Right lobe of liver (tissue), 6 donors: Measurements from ENCODE around the gene CYP27B1. TPM values are rescaled to one million over a fixed set of nuclear protein-coding genes. Genes with fewer than 3 reads are reported as not detected.
"Not testable (repeated sequence)": the region's sequence is repeated elsewhere in the genome, so short reads cannot be mapped to it uniquely, and the experiment has no call there.

Source experiments
- ATAC-seq, 4 donors: fragments of 200-7000 bp; cut with Tn5 transposase; one replicate each; pipeline ENCODE4 v1.9.1; 2020; ENCODE audit warnings: mild to moderate bottlenecking in 4 of 4, moderate library complexity in 4 of 4
- DNase-seq, 3 donors: peaks; one replicate each; pipeline ENCODE4 v3.0.0-alpha.2; 2020
- H3K27ac ChIP-seq, 3 donors: fragments of 200-600 bp; one replicate each; pipeline ENCODE4 v1.8.0; 2022
- H3K27me3 ChIP-seq, 2 donors: fragments of 200-600 bp; one replicate each; pipeline ENCODE4 v1.8.0; 2022
- H3K36me3 ChIP-seq, 4 donors: fragments of 200-600 bp; sonication (generic) in 1 of 4; one replicate each; pipeline versions ENCODE4 v1.5.1 to v1.8.0; 2017 to 2022; ENCODE audit warnings: control low read depth in 1 of 4
- H3K4me1 ChIP-seq, 4 donors: fragments of 200-600 bp; sonication (generic) in 1 of 4; one replicate each; pipeline versions ENCODE4 v1.5.1 to v1.8.0; 2017 to 2022; ENCODE audit warnings: control low read depth in 1 of 4
- H3K4me3 ChIP-seq, 3 donors: fragments of 200-600 bp; one replicate each; pipeline ENCODE4 v1.8.0; 2022
- H3K9me3 ChIP-seq, 4 donors: fragments of 200-600 bp; sonication (generic) in 1 of 4; one replicate each; pipeline versions ENCODE4 v1.5.1 to v1.8.0; 2017 to 2022; ENCODE audit warnings: control low read depth in 1 of 4
- POLR2A ChIP-seq: fragments of 450-650 bp; IDR thresholded peaks from one replicate; pipeline ENCODE4 v1.6.1; 2017; ENCODE audit warnings: antibody characterized with exemption, mild to moderate bottlenecking
- WGBS: methylation state at CpG from one replicate; pipeline ENCODE4 v1.1.6; 2018; ENCODE audit warnings: low coverage, low lambda C conversion rate; ENCODE audit not compliant: insufficient coverage; ENCODE audit errors: missing lambda C conversion rate; 5-methylcytosine and 5-hydroxymethylcytosine counted together
- intact Hi-C, 2 donors: fragments of 100-400 bp; cut with DNase I; formaldehyde crosslinking; loops; one replicate each; pipeline versions ENCODE4 v1.11.2 to v1.14.1; 2022
- total RNA-seq, 6 experiments: library from RNA; depleted of rRNA in 2 of 6; stranded (reverse); fragments of >200 nt in 2 of 6; fragmentation: NEBNext Ultra II Directional in 3 of 6; extraction: Animal tissue kit (Norgen Biotek cat#: 25700) in 3 of 6; gene quantifications; one replicate each; pipeline versions ENCODE4 v1.1.0 to v1.2.4, GENCODE V29; 2016 to 2023
- TF ChIP-seq, protein P1 (sequence below), 4 donors: fragments of 200-600 bp in 3 of 4; fragments of 450-650 bp in 1 of 4; IDR thresholded peaks; one replicate each; pipeline versions ENCODE4 v1.5.1 to v1.8.0; 2016 to 2022; ENCODE audit warnings: antibody characterized with exemption in 4 of 4, mild to moderate bottlenecking in 2 of 4
- donor health status: DM: no; HTN: yes; CAD: no.
- donor health status: DM: no; HTN: no; CAD: no.
- donor health status: DM: no; HTN: no; CAD: no.
- donor health status: DM: no; HTN: yes; CAD: no.
- donor health status: DM: no; HTN: yes; CAD: no.

Gene CYP27B1
- total RNA-seq, 6 experiments from 2014 or later: 0.25 to 1.4 (median 0.81) TPM

DNA sequence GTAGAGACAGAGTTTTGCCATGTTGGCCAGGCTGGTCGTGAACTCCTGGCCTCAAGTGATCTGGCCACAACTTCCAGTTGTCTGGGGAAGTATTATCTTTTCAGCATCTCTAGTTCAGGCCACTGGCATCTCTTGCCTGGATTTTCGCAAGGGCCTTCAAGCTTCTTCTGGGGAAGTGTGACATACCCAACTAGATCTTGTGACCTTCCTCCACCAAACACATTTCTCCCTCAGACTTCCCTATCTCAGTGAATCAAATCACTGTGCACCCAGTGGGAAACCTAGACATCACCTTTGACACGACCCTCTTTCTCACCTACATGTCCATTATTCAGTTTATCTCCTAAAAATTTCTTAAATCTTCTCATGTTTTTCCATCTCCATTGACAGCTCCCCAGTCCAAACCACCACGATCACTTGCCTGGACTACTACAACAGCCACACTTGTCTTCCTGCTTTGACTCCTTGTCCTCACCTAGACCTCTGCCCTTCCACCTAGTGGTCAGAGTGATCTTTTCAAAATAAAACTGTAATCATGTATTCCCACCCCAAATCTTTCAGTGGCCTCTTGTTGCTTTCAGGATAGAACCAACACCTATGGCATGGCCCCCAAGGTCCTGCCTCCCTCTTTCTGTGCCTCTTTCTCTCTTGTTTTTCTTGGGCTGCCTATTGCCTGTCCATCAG is 8.8 kb upstream of the CYP27B1 start:
- intact Hi-C loops: no loop called here
- ATAC-seq (no peak), DNase-seq (no peak)
- H3K27ac ChIP-seq: no peak overlapping the region
- H3K36me3 ChIP-seq: no peaks in the 10 kb centered on the region
- WGBS: 86% methylated on average over 4 of the region's 4 CpGs
- TF ChIP-seq, protein P1, sequence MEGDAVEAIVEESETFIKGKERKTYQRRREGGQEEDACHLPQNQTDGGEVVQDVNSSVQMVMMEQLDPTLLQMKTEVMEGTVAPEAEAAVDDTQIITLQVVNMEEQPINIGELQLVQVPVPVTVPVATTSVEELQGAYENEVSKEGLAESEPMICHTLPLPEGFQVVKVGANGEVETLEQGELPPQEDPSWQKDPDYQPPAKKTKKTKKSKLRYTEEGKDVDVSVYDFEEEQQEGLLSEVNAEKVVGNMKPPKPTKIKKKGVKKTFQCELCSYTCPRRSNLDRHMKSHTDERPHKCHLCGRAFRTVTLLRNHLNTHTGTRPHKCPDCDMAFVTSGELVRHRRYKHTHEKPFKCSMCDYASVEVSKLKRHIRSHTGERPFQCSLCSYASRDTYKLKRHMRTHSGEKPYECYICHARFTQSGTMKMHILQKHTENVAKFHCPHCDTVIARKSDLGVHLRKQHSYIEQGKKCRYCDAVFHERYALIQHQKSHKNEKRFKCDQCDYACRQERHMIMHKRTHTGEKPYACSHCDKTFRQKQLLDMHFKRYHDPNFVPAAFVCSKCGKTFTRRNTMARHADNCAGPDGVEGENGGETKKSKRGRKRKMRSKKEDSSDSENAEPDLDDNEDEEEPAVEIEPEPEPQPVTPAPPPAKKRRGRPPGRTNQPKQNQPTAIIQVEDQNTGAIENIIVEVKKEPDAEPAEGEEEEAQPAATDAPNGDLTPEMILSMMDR (IDR thresholded peaks at IDR 0.05): no peak
- no peak for TF ChIP-seq POLR2A
- no peaks in the 10 kb centered on the region for H3K9me3 ChIP-seq
- no peak overlapping the region for H3K4me3 ChIP-seq
- no peaks in the 10 kb centered on the region for H3K27me3 ChIP-seq
- peaks cover 2 to 10% (median 7%) of the 10 kb centered on the region in 4 donors for H3K4me1 ChIP-seq

DNA sequence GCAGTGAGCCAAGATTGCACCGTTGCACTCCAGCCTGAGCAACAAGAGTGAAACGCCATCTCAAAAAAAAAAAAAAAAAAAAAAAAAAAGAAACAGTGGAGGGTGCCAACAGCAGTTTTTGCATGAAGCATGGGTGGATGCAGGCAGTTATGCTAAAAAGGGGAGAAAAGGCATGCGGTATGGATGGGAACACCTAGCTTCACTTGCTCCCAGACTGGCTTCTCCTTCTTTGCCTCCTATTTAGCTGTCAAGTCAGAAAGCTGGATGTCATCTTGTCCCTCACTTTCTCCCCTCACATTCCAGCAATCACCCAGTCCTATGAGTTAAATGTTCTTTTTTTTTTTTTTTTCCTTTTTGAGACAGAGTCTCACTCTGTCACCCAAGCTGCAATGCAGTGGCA is 8.2 kb upstream of the CYP27B1 start:
- ATAC-seq (no peak), DNase-seq (no peak)
- intact Hi-C loops: no loop called here
- H3K4me3 ChIP-seq: no peak overlapping the region
- WGBS: 80% methylated on average over 1 of the region's 3 CpGs
- H3K4me1 ChIP-seq: peaks cover 2 to 11% (median 7%) of the 10 kb centered on the region in 4 donors
- H3K27ac ChIP-seq: no peak overlapping the region
- no peaks in the 10 kb centered on the region for H3K36me3 ChIP-seq
- H3K27me3 ChIP-seq: no peaks in the 10 kb centered on the region
- H3K9me3 ChIP-seq: no peaks in the 10 kb centered on the region
- TF ChIP-seq POLR2A: no peak
- TF ChIP-seq, protein P1 (IDR thresholded peaks at IDR 0.05): no peak

DNA sequence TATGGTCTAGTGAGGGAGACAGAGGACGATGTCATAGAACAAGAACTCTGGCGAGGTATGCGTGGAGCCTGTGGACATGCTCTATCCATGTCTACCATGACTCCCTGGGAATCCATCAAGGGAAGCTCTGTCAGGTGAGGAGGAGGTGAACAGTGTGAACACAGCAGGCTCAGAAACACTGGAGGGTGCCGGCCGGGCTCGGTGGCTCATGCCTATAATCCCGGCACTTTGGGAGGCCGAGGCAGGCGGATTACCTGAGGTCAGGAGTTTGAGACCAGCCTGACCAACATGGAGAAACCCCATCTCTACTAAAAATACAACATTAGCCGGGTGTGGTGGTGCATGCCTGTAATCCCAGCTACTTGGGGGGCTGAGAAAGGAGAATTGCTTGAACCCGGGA is 7.8 kb upstream of the CYP27B1 start:
- ATAC-seq, H3K36me3 ChIP-seq, H3K27me3 ChIP-seq, DNase-seq, intact Hi-C loops, H3K27ac ChIP-seq, H3K9me3 ChIP-seq, H3K4me3 ChIP-seq: not testable (repeated sequence)
- WGBS: 93% methylated on average over 10 of the region's 11 CpGs
- peaks cover 2 to 11% (median 7%) of the 10 kb centered on the region in 4 donors for H3K4me1 ChIP-seq

DNA sequence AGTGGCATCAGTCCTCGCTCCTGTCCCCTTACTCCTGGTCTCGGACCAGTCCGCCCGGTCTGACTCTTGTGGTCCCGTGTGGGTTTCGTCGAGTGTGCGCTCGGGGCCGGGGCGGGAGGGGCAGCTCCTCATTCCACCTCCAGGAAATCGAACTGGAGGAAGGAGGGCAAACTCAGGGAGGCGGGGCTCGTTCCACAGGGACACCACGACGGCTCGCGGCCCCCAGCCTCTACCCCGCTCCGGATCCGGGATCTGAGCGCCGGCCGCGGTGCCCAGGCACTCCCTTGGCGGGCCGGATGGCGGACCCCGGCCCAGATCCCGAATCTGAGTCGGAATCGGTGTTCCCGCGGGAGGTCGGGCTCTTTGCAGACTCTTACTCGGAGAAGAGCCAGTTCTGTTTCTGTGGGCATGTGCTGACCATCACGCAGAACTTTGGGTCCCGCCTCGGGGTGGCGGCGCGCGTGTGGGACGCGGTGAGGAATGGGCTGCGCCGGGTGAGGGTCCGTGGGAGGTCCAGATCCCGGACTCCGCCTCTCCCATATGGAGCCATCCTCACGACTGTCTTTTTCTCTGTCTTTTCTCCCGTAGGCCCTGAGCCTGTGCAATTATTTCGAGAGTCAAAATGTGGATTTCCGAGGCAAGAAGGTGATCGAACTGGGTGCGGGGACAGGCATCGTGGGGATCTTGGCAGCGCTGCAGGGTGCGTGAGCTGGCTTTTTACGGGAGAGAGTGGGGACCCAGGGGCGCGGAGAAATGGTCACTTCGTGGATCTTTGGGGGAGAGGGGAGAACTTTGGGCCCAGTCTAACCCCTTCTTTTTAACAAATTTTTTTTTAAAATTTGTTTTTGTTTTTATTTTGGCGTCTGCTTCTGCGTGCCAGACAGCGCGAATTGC is 5.8 kb upstream of the CYP27B1 start, which contains the start of gene EEF1AKMT3:
EEF1AKMT3 (plus strand) TSS at position 186 of the 894 bp plus-strand sequence; CDS start at position 297, 111 bp downstream.
- no peaks in the 10 kb centered on the region for H3K9me3 ChIP-seq
- intact Hi-C loops: no loop called here
- no peaks in the 10 kb centered on the region for H3K27me3 ChIP-seq
- H3K4me1 ChIP-seq: peaks cover 2 to 11% (median 7%) of the 10 kb centered on the region in 4 donors
- DNase-seq (peak; percentile 74 to 77 (median 77)), ATAC-seq (peak; percentile 73 to 78 (median 76))
- TF ChIP-seq, protein P1 (IDR thresholded peaks at IDR 0.05): no peak
- TF ChIP-seq POLR2A: no peak
- H3K4me3 ChIP-seq: peak within 1 kb of the TSS; percentile 72 to 88 (median 79)
- 9% methylated on average over 21 of the region's 67 CpGs for WGBS
- H3K27ac ChIP-seq: peak within 1 kb of the TSS; percentile 75 to 96 (median 75)
- H3K36me3 ChIP-seq: no peaks in the 10 kb centered on the region
